ENCODE data around the gene SCAMP2.
A peak's percentile ranks its signal among the peaks of the same experiment; 100 is the strongest.

The SCAMP2 gene

DNA sequence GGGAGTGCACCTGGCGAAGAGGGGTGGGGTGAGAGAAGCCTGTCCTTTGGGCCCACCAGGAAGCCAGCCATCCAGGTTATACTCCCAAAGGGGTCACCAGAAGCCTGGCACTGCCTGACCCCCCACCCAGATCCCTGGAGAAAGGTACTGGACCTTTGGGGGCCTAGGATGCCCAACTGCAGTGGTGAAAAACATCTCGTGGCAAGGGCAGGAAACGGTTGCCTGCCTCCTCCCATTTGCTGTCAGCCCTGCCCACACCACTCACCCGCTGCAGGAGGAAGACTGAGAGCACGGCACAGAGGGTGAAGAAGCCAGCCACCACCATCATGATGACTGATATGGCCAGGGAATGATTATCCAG lies 28.0 kb downstream of the SCAMP2 start:
- no peak for DNase-seq
- H3K9me3 ChIP-seq (ENCODE audit: severe bottlenecking), result no peaks in the 10 kb centered on the region
- peaks cover 58% of the 10 kb centered on the region for H3K36me3 ChIP-seq
- no peaks in the 10 kb centered on the region for H3K27me3 ChIP-seq (ENCODE audit: insufficient read depth, low read depth, severe bottlenecking)
- H3K27ac ChIP-seq, result peak overlapping the region; percentile 96
- TF ChIP-seq, protein P1, sequence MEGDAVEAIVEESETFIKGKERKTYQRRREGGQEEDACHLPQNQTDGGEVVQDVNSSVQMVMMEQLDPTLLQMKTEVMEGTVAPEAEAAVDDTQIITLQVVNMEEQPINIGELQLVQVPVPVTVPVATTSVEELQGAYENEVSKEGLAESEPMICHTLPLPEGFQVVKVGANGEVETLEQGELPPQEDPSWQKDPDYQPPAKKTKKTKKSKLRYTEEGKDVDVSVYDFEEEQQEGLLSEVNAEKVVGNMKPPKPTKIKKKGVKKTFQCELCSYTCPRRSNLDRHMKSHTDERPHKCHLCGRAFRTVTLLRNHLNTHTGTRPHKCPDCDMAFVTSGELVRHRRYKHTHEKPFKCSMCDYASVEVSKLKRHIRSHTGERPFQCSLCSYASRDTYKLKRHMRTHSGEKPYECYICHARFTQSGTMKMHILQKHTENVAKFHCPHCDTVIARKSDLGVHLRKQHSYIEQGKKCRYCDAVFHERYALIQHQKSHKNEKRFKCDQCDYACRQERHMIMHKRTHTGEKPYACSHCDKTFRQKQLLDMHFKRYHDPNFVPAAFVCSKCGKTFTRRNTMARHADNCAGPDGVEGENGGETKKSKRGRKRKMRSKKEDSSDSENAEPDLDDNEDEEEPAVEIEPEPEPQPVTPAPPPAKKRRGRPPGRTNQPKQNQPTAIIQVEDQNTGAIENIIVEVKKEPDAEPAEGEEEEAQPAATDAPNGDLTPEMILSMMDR (IDR thresholded peaks at IDR 0.05; ENCODE audit: low read depth, low read length), result 0 out of 2 replicates have a peak, but pooled peaks have one; percentile 16
- no peak overlapping the region for H3K4me3 ChIP-seq (ENCODE audit: low read depth, low read length)

DNA sequence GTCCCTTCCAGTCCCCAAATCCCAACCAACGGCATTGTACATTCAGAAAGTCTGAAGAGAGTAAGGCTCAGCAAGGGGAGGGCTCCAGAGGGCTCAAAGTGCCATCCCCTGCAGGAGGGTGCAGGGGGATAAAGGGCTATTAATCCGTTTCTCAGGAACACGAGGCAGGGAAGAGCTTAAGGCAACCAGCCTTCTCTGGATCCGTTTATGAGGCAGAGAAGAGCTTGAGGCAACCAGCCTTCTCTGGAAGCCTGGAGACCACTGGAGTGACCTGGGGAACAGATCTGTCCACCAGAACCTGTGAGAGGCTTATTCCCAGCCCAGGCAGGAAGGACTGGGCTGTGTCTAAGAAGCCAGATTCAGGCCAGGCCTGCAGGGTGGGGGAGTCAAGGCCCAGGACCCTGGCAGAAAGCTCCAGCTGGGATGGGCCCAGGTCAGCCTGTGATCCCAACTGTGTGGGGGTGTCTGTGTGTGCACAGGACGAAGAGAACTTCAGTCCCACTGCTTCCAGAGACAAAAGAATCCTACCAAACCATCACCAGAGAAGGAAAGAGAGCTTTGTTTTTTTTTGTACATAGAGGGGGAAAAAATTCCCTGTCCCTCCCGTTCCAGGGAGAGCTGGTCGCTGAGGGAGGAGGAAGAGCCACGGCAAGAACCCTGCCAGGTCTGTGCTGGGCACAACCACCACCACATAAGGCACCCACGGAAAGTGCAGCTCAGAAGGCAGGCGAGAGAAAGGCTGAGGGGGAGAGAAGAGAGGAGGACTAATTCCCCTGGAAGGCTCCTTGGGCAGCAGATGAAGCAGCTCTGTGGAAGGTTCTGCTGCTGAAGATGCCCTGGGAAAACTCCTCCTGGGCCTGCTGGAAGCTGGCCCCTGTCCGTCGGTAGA lies 28.6 kb downstream of the SCAMP2 start:
- Histone ChIP-seq H3K36me3 (peaks cover 55% of the 10 kb centered on the region), H3K27me3 (ENCODE audit: insufficient read depth, low read depth, severe bottlenecking) (no peaks in the 10 kb centered on the region), H3K4me3 (ENCODE audit: low read depth, low read length) (peak overlapping the region; percentile 62), H3K27ac (peak overlapping the region; percentile 96), H3K9me3 (ENCODE audit: severe bottlenecking) (no peaks in the 10 kb centered on the region)
- peak; percentile 82 for DNase-seq
- TF ChIP-seq, protein P1 (IDR thresholded peaks at IDR 0.05; ENCODE audit: low read depth, low read length), result no peak

DNA sequence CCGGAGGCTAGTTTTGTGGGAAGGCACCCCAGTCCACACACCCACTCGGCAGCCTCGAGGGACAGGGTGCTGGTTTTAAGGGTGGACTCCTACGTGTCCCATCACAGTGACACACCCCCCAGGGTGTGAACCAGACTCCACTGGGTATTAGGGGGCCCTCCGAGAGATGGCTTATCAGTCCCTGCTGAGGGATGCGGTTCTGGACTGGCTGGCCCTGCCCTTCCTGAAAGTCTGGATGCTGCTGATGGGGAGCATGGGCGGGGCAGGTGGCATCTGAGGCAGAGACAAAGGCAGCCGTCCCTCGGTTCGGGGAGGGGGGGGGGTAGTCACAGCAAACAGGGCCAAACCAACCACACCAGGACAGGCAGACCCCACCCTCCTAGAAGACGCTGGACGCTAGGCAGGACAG lies 29.3 kb downstream of the SCAMP2 start:
- H3K4me3 ChIP-seq (ENCODE audit: low read depth, low read length), result peak overlapping the region; percentile 62
- no peaks in the 10 kb centered on the region for H3K9me3 ChIP-seq (ENCODE audit: severe bottlenecking)
- peak overlapping the region; percentile 96 for H3K27ac ChIP-seq
- TF ChIP-seq, protein P1 (IDR thresholded peaks at IDR 0.05; ENCODE audit: low read depth, low read length), result no peak
- peak; percentile 62 for DNase-seq
- peaks cover 53% of the 10 kb centered on the region for H3K36me3 ChIP-seq
- H3K27me3 ChIP-seq (ENCODE audit: insufficient read depth, low read depth, severe bottlenecking), result no peaks in the 10 kb centered on the region

DNA sequence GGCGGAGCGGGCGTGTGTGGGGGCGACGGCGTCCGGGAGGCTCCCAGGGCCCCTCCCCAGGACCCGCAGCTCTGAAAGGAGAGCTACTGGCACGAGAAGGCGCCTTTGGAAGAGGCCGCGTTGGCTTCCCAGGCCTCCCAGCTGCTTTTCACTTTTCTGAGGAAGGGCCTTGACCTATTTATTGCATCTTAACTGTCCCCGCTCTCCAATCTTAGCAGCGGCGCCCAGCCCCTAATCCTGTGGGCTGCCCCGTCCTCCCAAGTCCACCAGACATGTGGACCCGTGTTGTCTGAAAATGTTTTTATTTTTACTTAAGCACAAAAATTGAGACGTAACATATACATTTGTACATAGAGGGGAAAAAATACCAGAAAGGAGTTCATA lies 29.7 kb downstream of the SCAMP2 start:
- H3K27me3 ChIP-seq (ENCODE audit: insufficient read depth, low read depth, severe bottlenecking), result no peaks in the 10 kb centered on the region
- TF ChIP-seq, protein P1 (IDR thresholded peaks at IDR 0.05; ENCODE audit: low read depth, low read length), result no peak
- peaks cover 53% of the 10 kb centered on the region for H3K36me3 ChIP-seq
- H3K9me3 ChIP-seq (ENCODE audit: severe bottlenecking), result no peaks in the 10 kb centered on the region
- DNase-seq, result no peak
- peak overlapping the region; percentile 62 for H3K4me3 ChIP-seq (ENCODE audit: low read depth, low read length)
- H3K27ac ChIP-seq, result peak overlapping the region; percentile 96

DNA sequence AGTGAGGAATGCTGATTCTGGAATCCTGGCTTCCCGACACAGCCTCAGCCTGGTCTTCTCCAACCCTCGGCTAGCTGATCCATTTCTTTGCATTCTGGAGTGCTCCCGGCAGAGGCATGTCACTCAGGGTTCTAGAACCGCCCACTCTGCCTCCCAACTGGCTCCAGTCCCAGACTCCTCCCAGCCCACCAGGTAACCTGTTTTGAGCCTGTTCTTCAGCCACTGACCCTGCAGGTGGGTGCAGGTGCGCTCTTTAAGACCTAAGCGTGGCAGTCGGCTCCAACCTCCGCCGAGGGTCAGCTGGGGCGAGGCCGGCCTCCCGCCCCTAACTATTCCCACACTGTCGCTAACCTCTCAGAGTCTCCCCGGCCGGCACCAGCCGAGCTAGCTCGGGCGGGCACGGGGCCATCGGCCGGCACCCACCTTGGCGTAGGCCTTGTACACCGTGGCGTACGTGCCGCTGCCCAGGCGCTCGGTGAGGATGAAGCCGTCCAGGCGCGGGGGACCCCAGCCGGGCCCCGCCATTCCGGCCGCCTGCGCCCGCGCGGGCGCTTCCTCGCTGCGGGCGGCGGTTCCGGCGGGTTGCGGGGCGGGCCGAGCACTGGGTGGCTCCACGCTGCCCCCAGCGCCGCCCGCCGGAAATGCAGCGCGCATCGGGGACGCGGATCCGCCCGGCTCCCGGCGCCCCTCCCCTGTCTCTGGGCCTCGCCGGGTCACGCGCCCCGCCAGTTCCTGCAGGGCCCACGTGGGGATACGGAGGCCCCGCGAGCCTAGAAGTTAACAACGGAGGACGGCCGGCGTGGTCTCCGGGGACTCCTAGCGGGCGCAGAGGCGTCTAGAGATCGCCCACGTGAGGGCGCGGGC lies 30.4 kb downstream of the SCAMP2 start, which contains the start of gene ULK3:
TSS of gene ULK3 (minus strand) at position 576 of the 864 bp plus-strand sequence. CDS start at position 525, 51 bp downstream.
- no peaks in the 10 kb centered on the region for H3K9me3 ChIP-seq (ENCODE audit: severe bottlenecking)
- DNase-seq, result peak; percentile 90

More for the DNA sequence above, 30.4 kb downstream of the SCAMP2 start, which contains the start of gene ULK3:
- Histone ChIP-seq H3K27me3 (ENCODE audit: insufficient read depth, low read depth, severe bottlenecking) (no peaks in the 10 kb centered on the region), H3K27ac (peak within 1 kb of the TSS; percentile 96), H3K4me3 (ENCODE audit: low read depth, low read length) (peak within 1 kb of the TSS; percentile 71), H3K36me3 (peaks cover 54% of the 10 kb centered on the region)
- TF ChIP-seq, protein P1 (IDR thresholded peaks at IDR 0.05; ENCODE audit: low read depth, low read length), result peak; percentile 62
